K562 (cell line): ENCODE results near the gene ALCAM. TPM values are rescaled to one million over a fixed set of nuclear protein-coding genes. Genes with fewer than 3 reads are reported as not detected.
A peak's percentile ranks its signal among the peaks of the same experiment; 100 is the strongest.

ENCODE experiments used
- ATAC-seq: fragments of 200-7000 bp; cut with Tn5 transposase; 3 replicates; pipeline ENCODE4 v1.9.1; 2020; ENCODE audit warnings: moderate library complexity
- BruUV-seq: library from RNA; stranded (reverse); fragments of 400-500 nt; replicated peaks from 2 replicates; lab custom pipeline; 2021; lab: Mats Ljungman, UMichigan
- CTCF ChIA-PET: fragments of 300-600 bp; formaldehyde crosslinking; extraction: SDS; loops from one replicate; lab custom pipeline; 2021; ENCODE audit warnings: low intra/inter-chr PET ratio; lab: Yijun Ruan, JAX
- POLR2A ChIA-PET: fragments of 300-600, 350-650 bp; sonication (Branson Sonifier 250); formaldehyde crosslinking; extraction: SDS; loops from one replicate; lab custom pipeline; 2021; ENCODE audit warnings: antibody characterized with exemption, inconsistent platforms; lab: Yijun Ruan, JAX
- DNase-seq, 4 experiments: peaks; one replicate each; pipeline versions ENCODE4 v3.0.0 to v3.0.0-alpha.2; 2011 to 2018; ENCODE audit warnings: low spot score in 3 of 4, mixed read lengths in 3 of 4; ENCODE audit errors: extremely low read depth in 1 of 4
- FAIRE-seq: peaks from 2 replicates; lab custom pipeline; 2011; peaks lifted over from hg19 to GRCh38; lab: Jason Lieb, UNC
- H2AFZ ChIP-seq: 2 replicates; pipeline ENCODE4 v1.6.0; 2011; ENCODE audit warnings: low read depth, low read length, control low read depth, inconsistent platforms
- H3K27ac ChIP-seq: fragments of 200-600 bp; 3 replicates; pipeline ENCODE4 v1.8.0; 2011; ENCODE audit warnings: low read depth, mild to moderate bottlenecking, control low read depth, inconsistent platforms, low read length, moderate library complexity, mixed read lengths; ENCODE audit errors: extremely low read depth
- H3K27me3 ChIP-seq, 2 experiments: fragments of 300-600 bp in 1 of 2; 2 replicates in 1 of 2; 3 replicates in 1 of 2; pipeline versions ENCODE4 v1.6.0 to v1.8.0; 2011; ENCODE audit warnings: inconsistent platforms in 2 of 2, low read length in 2 of 2, mild to moderate bottlenecking in 1 of 2, mixed read lengths in 1 of 2, moderate library complexity in 1 of 2; ENCODE audit not compliant: control insufficient read depth in 2 of 2, insufficient read depth in 2 of 2
- H3K36me3 ChIP-seq: fragments of 300-600 bp; 3 replicates; pipeline ENCODE4 v1.8.0; 2011; ENCODE audit warnings: mild to moderate bottlenecking, low read length, inconsistent platforms; ENCODE audit not compliant: control insufficient read depth, insufficient read depth
- H3K4me1 ChIP-seq, 2 experiments: fragments of 200-600 bp in 1 of 2; replicated peaks in 1 of 2; 2 replicates in 1 of 2; 3 replicates in 1 of 2; pipeline versions ENCODE4 v1.5.1 to v1.8.0; 2011; ENCODE audit warnings: inconsistent platforms in 2 of 2, low read length in 2 of 2, mild to moderate bottlenecking in 1 of 2, mixed read lengths in 1 of 2, moderate library complexity in 1 of 2; ENCODE audit not compliant: control insufficient read depth in 2 of 2, insufficient read depth in 2 of 2
- H3K4me2 ChIP-seq: 2 replicates; pipeline ENCODE4 v1.6.1; 2011; ENCODE audit warnings: low read length, control low read depth, inconsistent platforms, mixed read lengths; ENCODE audit not compliant: insufficient read depth
- H3K4me3 ChIP-seq: fragments of 200-600 bp; sonication (generic), shearing (Covaris generic); 2 replicates; pipeline ENCODE4 v1.5.1; 2016; ENCODE audit warnings: control low read depth, inconsistent platforms
- H3K79me2 ChIP-seq: fragments of 200-600 bp; 3 replicates; pipeline ENCODE4 v1.8.0; 2011; ENCODE audit warnings: low read length, inconsistent platforms; ENCODE audit not compliant: control insufficient read depth, insufficient read depth
- H3K9ac ChIP-seq, 2 experiments: 2 replicates each; pipeline versions ENCODE4 v1.6.0 to v1.6.1; 2011; ENCODE audit warnings: low read depth in 2 of 2, low read length in 2 of 2, control low read depth in 1 of 2, inconsistent platforms in 1 of 2, mild to moderate bottlenecking in 1 of 2, mixed read lengths in 1 of 2; ENCODE audit not compliant: insufficient read depth in 1 of 2
- H3K9me1 ChIP-seq: one replicate; pipeline ENCODE4 v1.6.0; 2011; ENCODE audit warnings: inconsistent platforms, mild to moderate bottlenecking, low read length, moderate library complexity; ENCODE audit not compliant: control insufficient read depth, insufficient read depth
- H3K9me3 ChIP-seq: replicated peaks from 2 replicates; pipeline ENCODE4 v1.5.1; 2011; ENCODE audit warnings: low read depth, low read length, inconsistent platforms; ENCODE audit not compliant: control insufficient read depth, insufficient read depth
- H4K20me1 ChIP-seq: replicated peaks from 2 replicates; pipeline ENCODE4 v1.6.1; 2011; ENCODE audit warnings: low read length, inconsistent platforms, mixed read lengths; ENCODE audit not compliant: control insufficient read depth, insufficient read depth
- LEF1 ChIP-seq: fragments of 450-650 bp; IDR thresholded peaks from 2 replicates; pipeline ENCODE4 v1.6.1; 2016; ENCODE audit warnings: mild to moderate bottlenecking
- PBX2 ChIP-seq, 2 experiments: IDR thresholded peaks in 1 of 2; conservative IDR thresholded peaks in 1 of 2; 2 replicates each; pipeline ENCODE4 v1.6.1; 2016; ENCODE audit warnings: low read depth in 2 of 2, mild to moderate bottlenecking in 1 of 2, missing compliant biosample characterization in 1 of 2, missing genetic modification characterization in 1 of 2, moderate library complexity in 1 of 2
- RAD21 ChIP-seq, 2 experiments: fragments of 250-450 bp in 1 of 2; fragments of 450-650 bp in 1 of 2; sonication (Bioruptor Pico) in 1 of 2; formaldehyde crosslinking in 1 of 2; IDR thresholded peaks in 1 of 2; conservative IDR thresholded peaks in 1 of 2; 2 replicates each; pipeline versions ENCODE4 v1.4.0 to v1.8.0; 2020 to 2022; ENCODE audit warnings: mild to moderate bottlenecking in 2 of 2, moderate library complexity in 1 of 2
- SMC3 ChIP-seq: conservative IDR thresholded peaks from 2 replicates; pipeline ENCODE4 v1.6.1; 2011; ENCODE audit warnings: low read depth, low read length, improper control_type of control experiment; ENCODE audit not compliant: insufficient read depth
- WGBS: fragments of 100-300 bp; shearing (Covaris generic); methylation state at CpG from one replicate; pipeline ENCODE4 v1.1.6; 2016; ENCODE audit warnings: low coverage, mixed read lengths; ENCODE audit not compliant: insufficient coverage; ENCODE audit errors: missing lambda C conversion rate; 5-methylcytosine and 5-hydroxymethylcytosine counted together
- in situ Hi-C: fragments of 300-500 bp; cut with MboI; formaldehyde crosslinking; loops from 4 replicates; pipeline ENCODE4 v1.15.0; 2018; ENCODE audit warnings: inconsistent platforms, mixed read lengths
- intact Hi-C: fragments of 100-400 bp; cut with micrococcal nuclease; formaldehyde crosslinking; loops from 2 replicates; pipeline ENCODE4 v1.14.2; 2022
- polyA plus RNA-seq, 8 experiments: library from polyadenylated mRNA; depleted of rRNA in 4 of 8; stranded (reverse) in 5 of 8; unstranded in 3 of 8; fragments of >200 nt; fragmentation: Nextera tagmentation in 2 of 8; fragmentation: Illumina TruSeq in 1 of 8; extraction: Ambion mirVana in 2 of 8; extraction: Trizol in 1 of 8; gene quantifications; 2 replicates each; pipeline versions ENCODE4 v1.2.1 to v1.2.3, GENCODE V29; 2011 to 2014; ENCODE audit warnings: inconsistent platforms in 1 of 8, missing spikeins in 1 of 8
- total RNA-seq, 7 experiments: library from RNA; depleted of rRNA in 6 of 7; stranded (reverse); fragments of >200 nt in 6 of 7; fragmentation: Illumina TruSeq in 2 of 7; extraction: Trizol in 2 of 7; gene quantifications; 2 replicates each; pipeline versions ENCODE4 v1.2.1 to v1.2.3, GENCODE V29; 2011 to 2021; ENCODE audit warnings: low replicate concordance in 1 of 7
- TF ChIP-seq, protein P1 (sequence below), 3 experiments: IDR thresholded peaks in 2 of 3; conservative IDR thresholded peaks in 1 of 3; 2 replicates each; pipeline ENCODE4 v1.5.1; 2011 to 2012; ENCODE audit warnings: low read length in 3 of 3, mild to moderate bottlenecking in 3 of 3, control low read depth in 2 of 3, improper control_type of control experiment in 1 of 3, inconsistent platforms in 1 of 3, low read depth in 1 of 3, mixed read lengths in 1 of 3, moderate library complexity in 1 of 3; ENCODE audit not compliant: insufficient read depth in 2 of 3
- TF ChIP-seq, protein P2 (sequence below), 2 experiments: fragments of 450-650 bp; formaldehyde crosslinking in 1 of 2; IDR thresholded peaks; 2 replicates each; pipeline versions ENCODE4 v1.4.0 to v1.6.1; 2014 to 2020; ENCODE audit warnings: mild to moderate bottlenecking in 2 of 2, borderline replicate concordance in 1 of 2, low read depth in 1 of 2

ALCAM gene
- total and polyA plus RNA-seq, 9 of the 15 experiments (the other 6 are each of a cell fraction or from before 2014, with no cell fraction given): 0.03 to 0.98 (median 0.14) TPM; not detected in 1

DNA sequence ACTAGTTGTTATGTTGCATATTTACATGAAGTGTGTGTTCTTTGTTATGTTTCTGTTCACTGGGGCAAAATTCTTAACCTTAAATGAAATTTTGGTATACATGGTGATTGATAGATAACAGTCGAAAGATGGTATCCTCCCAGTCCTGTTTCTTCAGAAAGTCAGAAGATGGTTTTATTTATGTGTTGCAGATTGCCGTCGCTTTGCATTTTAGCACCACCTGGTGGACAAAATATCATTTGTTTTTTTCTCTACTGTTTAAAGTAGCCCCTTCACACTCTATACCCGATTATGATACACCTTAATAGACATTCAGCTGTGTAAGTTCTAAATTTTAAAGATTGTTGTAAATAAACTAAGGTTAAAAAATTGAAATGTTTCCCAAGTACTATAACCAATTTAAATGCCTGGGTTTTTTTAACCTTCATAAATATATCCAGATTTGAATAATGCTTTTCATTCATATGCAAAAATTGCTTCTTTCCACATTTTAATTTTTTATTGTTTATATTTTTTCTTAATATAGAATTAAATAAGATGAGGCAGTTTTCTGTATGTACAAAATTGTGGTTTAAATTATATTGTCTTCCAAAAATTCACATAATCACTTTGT lies 152.2 kb downstream of the ALCAM start:
- no TSS peak for BruUV-seq
- Histone ChIP-seq H3K27ac (no peak overlapping the region), H3K9me1 (no peaks in the 10 kb centered on the region), H3K9me3 (no peaks in the 10 kb centered on the region), H3K4me2 (no peak overlapping the region), H4K20me1 (no peaks in the 10 kb centered on the region), H2AFZ (no peak overlapping the region), H3K27me3 (no peaks in the 10 kb centered on the region), H3K4me3 (no peak overlapping the region), H3K79me2 (no peaks in the 10 kb centered on the region), H3K9ac (no peak overlapping the region), H3K36me3 (no peaks in the 10 kb centered on the region), H3K4me1 (no peaks in the 10 kb centered on the region)
- POLR2A ChIA-PET: no interaction called here
- intact Hi-C loops: loop anchor here (10.0 kb wide), 1 partner anchor 1096 kb away; no protein-coding TSS in a partner anchor
- DNase-seq (peak; percentile 4 to 44 (median 20)), FAIRE-seq (peak; percentile 44), ATAC-seq (peak; percentile 68)
- WGBS: 0% methylated on average over 4 of the region's 4 CpGs
- in situ Hi-C loops: no loop called here
- CTCF ChIA-PET: no interaction called here
- TF ChIP-seq, protein P1, sequence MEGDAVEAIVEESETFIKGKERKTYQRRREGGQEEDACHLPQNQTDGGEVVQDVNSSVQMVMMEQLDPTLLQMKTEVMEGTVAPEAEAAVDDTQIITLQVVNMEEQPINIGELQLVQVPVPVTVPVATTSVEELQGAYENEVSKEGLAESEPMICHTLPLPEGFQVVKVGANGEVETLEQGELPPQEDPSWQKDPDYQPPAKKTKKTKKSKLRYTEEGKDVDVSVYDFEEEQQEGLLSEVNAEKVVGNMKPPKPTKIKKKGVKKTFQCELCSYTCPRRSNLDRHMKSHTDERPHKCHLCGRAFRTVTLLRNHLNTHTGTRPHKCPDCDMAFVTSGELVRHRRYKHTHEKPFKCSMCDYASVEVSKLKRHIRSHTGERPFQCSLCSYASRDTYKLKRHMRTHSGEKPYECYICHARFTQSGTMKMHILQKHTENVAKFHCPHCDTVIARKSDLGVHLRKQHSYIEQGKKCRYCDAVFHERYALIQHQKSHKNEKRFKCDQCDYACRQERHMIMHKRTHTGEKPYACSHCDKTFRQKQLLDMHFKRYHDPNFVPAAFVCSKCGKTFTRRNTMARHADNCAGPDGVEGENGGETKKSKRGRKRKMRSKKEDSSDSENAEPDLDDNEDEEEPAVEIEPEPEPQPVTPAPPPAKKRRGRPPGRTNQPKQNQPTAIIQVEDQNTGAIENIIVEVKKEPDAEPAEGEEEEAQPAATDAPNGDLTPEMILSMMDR (IDR thresholded peaks at IDR 0.05 in 2 of 3, conservative IDR thresholded peaks at IDR 0.05 in 1 of 3; ENCODE audit: insufficient read depth in 2 of 3, low read depth in 1 of 3, low read length in 3 of 3): peak; percentile 26 to 51 (median 28); a peak in 3 of 6 replicates
- TF ChIP-seq SMC3 (0 out of 2 replicates have a peak, but pooled peaks have one; percentile 17), PBX2 (CRISPR knock-in tag; IDR thresholded peaks at IDR 0.05; ENCODE audit: low read depth) (no peak), PBX2 (tag; conservative IDR thresholded peaks at IDR 0.05; ENCODE audit: low read depth) (0 out of 2 replicates have a peak, but pooled peaks have one; percentile 9), LEF1 (no peak), RAD21 (CRISPR knock-in tag; conservative IDR thresholded peaks at IDR 0.05 in 1 of 2, IDR thresholded peaks at IDR 0.05 in 1 of 2) (peak; percentile 28 to 70)
- TF ChIP-seq, protein P2, sequence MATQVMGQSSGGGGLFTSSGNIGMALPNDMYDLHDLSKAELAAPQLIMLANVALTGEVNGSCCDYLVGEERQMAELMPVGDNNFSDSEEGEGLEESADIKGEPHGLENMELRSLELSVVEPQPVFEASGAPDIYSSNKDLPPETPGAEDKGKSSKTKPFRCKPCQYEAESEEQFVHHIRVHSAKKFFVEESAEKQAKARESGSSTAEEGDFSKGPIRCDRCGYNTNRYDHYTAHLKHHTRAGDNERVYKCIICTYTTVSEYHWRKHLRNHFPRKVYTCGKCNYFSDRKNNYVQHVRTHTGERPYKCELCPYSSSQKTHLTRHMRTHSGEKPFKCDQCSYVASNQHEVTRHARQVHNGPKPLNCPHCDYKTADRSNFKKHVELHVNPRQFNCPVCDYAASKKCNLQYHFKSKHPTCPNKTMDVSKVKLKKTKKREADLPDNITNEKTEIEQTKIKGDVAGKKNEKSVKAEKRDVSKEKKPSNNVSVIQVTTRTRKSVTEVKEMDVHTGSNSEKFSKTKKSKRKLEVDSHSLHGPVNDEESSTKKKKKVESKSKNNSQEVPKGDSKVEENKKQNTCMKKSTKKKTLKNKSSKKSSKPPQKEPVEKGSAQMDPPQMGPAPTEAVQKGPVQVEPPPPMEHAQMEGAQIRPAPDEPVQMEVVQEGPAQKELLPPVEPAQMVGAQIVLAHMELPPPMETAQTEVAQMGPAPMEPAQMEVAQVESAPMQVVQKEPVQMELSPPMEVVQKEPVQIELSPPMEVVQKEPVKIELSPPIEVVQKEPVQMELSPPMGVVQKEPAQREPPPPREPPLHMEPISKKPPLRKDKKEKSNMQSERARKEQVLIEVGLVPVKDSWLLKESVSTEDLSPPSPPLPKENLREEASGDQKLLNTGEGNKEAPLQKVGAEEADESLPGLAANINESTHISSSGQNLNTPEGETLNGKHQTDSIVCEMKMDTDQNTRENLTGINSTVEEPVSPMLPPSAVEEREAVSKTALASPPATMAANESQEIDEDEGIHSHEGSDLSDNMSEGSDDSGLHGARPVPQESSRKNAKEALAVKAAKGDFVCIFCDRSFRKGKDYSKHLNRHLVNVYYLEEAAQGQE (IDR thresholded peaks at IDR 0.05; ENCODE audit: borderline replicate concordance): peak; percentile 34; the same call in 1 of the 2 replicates
- TF ChIP-seq, protein P2 (CRISPR knock-in tag; IDR thresholded peaks at IDR 0.05; ENCODE audit: low read depth): no peak
